ENCODE measurements around the gene CD44.

CD44 gene

DNA sequence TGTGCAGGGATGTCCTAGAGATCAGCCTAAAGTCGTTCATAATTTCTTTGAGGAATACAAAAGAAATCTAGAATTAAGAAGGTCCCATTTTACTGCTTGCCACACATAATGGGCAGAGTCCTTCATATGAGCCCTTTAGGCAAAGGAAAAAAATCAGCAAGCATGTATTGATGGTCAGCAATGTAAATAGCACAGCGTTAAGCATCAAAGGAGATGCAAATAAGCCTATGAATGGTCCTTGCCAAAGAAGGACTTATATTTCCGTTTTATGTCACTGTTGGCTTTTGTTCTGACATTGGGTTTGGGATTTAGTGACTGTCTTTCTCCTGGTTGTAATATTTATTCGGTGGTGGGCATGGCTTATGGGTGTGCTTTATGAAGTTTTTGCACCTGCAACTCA is 69.8 kb downstream of the CD44 start:
- TF ChIP-seq, protein P1, sequence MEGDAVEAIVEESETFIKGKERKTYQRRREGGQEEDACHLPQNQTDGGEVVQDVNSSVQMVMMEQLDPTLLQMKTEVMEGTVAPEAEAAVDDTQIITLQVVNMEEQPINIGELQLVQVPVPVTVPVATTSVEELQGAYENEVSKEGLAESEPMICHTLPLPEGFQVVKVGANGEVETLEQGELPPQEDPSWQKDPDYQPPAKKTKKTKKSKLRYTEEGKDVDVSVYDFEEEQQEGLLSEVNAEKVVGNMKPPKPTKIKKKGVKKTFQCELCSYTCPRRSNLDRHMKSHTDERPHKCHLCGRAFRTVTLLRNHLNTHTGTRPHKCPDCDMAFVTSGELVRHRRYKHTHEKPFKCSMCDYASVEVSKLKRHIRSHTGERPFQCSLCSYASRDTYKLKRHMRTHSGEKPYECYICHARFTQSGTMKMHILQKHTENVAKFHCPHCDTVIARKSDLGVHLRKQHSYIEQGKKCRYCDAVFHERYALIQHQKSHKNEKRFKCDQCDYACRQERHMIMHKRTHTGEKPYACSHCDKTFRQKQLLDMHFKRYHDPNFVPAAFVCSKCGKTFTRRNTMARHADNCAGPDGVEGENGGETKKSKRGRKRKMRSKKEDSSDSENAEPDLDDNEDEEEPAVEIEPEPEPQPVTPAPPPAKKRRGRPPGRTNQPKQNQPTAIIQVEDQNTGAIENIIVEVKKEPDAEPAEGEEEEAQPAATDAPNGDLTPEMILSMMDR (IDR thresholded peaks at IDR 0.05; ENCODE audit: control insufficient read depth, extremely low read depth, insufficient read depth) = no peak
- no peak overlapping the region for H3K4me3 ChIP-seq (ENCODE audit: low read depth, low read length)
- DNase-seq (ENCODE audit: low read depth) = no peak

DNA sequence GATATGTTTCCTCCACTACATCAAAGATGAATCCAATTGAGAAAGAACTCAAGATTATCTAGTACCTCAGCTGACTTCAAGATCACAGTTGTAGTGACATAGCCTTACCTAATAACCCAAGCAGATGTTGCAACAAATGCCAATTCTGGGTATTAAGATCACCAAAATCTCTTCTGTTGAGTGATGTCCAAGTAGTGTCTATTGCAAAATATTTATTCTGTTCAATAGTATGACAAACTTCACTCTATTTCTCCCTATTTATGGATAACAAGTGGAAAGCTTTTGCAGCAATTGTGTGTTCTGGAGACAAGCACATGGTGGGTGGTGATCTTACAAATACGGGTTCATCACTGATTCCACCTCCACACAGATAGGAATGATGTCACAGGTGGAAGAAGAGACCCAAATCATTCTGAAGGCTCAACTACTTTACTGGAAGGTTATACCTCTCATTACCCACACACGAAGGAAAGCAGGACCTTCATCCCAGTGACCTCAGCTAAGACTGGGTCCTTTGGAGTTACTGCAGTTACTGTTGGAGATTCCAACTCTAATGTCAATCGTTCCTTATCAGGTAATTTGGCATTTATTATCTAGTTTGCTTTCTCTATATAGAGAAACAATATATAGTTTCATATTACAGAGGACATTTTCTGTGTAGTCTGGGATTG is 72.0 kb downstream of the CD44 start:
- H3K4me3 ChIP-seq (ENCODE audit: low read depth, low read length) = no peak overlapping the region
- DNase-seq (ENCODE audit: low read depth) = no peak
- TF ChIP-seq, protein P1 (IDR thresholded peaks at IDR 0.05; ENCODE audit: control insufficient read depth, extremely low read depth, insufficient read depth) = no peak

DNA sequence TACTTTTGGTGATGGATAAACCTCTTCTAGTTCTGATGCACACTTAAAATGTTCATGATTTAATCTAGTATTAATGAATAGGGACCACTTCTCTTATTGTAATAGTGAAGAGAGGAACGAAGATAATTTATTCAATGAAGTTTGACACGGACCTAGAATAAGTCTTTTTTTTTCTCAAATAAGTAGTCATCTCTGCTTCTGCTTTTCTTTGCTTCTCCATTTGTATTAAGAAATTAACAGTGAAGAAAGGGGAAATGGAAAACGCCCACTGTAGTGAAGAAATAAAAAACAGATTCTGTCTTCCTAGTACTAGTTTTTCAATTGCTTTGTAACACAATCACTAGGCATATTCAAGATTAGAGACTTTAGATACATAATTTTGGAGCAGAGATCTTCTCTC is 73.0 kb downstream of the CD44 start:
- TF ChIP-seq, protein P1 (IDR thresholded peaks at IDR 0.05; ENCODE audit: control insufficient read depth, extremely low read depth, insufficient read depth) = no peak
- no peak for DNase-seq (ENCODE audit: low read depth)
- no peak overlapping the region for H3K4me3 ChIP-seq (ENCODE audit: low read depth, low read length)

DNA sequence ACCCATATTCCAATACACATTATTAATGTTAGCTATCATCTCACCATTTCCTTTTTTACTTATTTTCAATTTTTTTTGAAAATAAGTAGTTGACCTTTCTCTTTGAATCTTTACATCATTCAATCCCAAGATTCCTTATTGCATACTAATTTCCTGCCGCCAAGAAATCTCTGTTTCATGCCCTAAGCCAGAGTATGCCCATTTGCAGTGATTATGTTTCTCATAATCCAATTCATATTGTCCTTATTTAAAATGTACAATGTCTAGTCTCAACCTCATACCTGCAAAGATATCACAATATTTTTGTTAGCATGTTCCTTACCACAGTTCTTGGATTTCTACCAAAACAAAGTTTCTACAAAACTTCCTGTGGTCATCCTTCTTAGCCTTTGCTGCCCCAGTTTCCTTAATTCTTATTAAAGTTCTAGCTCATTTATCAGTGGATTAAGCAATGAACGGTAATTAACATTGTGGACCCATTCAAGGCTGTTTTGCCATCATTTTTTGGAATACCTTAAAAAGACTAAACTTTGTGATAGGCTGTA is 75.3 kb downstream of the CD44 start:
- no peak for DNase-seq (ENCODE audit: low read depth)
- TF ChIP-seq, protein P1 (IDR thresholded peaks at IDR 0.05; ENCODE audit: control insufficient read depth, extremely low read depth, insufficient read depth) = no peak
- no peak overlapping the region for H3K4me3 ChIP-seq (ENCODE audit: low read depth, low read length)

DNA sequence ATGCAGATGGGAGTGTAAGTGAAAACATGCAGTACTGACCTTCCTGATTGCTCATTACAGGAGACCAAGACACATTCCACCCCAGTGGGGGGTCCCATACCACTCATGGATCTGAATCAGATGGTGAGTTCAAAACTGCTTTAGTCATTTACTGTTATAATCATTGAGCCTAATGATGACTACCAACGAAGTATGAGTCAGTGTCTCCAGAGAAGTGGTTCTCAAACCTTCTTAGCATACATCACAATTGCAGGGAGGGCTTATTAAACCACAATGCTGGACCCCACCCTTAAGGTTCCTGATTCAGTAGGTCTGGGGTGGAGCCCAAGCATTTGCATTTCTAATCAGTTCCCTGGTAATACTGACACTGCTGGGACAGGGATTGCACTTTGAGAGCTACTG is 75.8 kb downstream of the CD44 start:
- TF ChIP-seq, protein P1 (IDR thresholded peaks at IDR 0.05; ENCODE audit: control insufficient read depth, extremely low read depth, insufficient read depth) = no peak
- no peak overlapping the region for H3K4me3 ChIP-seq (ENCODE audit: low read depth, low read length)
- DNase-seq (ENCODE audit: low read depth) = no peak

DNA sequence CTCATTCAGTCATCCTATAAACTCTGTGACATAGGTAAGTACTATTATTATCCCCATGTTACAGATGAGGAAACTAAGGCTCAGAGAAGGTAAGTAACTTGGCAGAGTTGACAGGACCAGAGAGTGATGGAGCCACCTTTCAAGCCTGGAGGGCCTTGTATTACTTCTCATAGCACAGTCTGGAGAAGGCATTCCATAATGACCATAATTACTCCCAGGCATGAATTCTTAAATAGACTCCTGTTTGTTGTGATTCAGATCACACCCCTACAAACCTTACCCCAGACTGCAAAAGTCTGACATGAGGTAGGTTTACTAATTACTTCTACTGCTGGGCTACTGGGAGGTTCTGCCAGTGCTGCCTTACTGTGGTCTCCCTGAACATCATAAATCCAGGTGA is 77.0 kb downstream of the CD44 start:
- TF ChIP-seq, protein P1 (IDR thresholded peaks at IDR 0.05; ENCODE audit: control insufficient read depth, extremely low read depth, insufficient read depth) = no peak
- DNase-seq (ENCODE audit: low read depth) = no peak
- H3K4me3 ChIP-seq (ENCODE audit: low read depth, low read length) = no peak overlapping the region

Measured in LNCaP clone FGC (cell line).